ENCODE data around the gene PDZD2.

Gene PDZD2

GRCh38 chr5:31819926-31820516 lies 181.1 kb downstream of the PDZD2 start:
- DNase-seq (ENCODE audit: low read depth, low spot score), result no peak

DNA sequence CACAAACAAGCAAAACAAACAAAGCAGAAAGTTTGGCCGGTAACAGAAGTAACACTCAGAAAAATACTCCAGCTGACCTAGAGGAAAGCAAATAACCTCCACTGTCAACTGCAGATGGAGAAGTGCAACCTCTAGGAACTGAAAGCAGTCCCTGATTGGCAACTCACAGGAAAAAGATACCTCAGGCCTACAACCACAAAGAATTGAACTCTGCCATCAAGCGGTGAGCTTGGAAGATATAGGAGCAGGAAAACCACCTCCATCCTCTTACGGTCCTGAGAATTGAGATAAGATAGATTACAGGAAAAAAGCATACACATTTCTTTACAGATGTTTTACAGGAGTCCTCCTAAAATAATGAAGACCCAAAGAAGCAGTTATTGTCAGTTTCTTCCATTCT lies 184.5 kb downstream of the PDZD2 start:
- DNase-seq (ENCODE audit: low read depth, low spot score), result no peak

DNA sequence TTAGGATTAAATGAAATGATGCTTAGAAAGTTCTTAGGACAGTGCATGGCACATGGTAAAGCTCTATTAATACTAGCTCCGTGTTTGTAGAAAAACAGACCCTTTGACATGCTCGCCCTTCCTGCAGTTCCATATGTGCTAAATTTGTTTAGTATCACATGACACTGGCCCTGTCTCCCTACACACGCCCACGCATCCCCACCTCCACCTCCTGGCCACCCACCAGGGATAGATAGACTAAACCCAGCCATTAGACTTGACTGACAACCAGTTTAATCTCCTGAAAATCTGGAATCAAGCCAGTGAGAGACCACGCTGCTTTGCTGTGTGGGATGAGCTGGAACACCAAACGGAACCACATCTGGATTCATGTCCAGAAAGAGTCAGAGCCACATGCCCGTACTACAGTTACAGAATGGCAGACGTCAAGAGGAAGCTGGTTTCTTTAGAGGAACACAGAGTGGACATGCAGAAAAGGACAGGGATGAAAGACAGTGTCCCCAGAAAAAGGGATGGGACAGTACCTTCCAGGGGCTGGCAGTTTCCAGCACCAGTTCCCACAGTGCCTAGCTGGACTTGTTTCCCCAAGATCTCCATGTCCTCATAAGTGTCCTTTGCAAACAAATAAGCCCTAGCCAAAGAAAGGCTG lies 186.1 kb downstream of the PDZD2 start:
- DNase-seq (ENCODE audit: low read depth, low spot score), result no peak

DNA sequence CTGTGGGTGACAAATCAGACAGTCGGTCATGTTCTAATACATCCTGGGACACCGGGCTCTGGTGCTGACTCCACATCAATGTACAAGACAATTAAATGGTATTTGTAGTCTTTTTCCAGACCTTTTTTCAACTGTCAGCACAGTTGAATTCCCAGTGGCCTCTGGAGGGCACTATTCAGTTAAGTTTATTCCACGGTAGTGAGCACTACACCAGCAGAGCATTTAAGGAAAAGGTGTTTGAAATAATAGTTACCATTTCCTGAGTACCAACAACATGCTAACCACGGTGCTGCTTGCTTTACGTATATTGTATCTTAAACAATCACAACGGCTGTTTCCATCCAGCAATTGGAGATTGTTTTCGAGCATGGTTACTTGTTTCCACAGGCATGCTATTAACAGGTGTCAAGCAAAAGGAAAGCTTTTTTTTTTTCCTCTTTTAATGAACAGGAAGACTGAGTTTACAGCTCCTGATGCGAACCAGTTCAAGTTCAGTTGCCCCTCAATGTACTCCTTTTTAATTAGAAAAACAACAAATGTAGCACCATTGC lies 186.7 kb downstream of the PDZD2 start:
- DNase-seq (ENCODE audit: low read depth, low spot score), result peak; percentile 51

DNA sequence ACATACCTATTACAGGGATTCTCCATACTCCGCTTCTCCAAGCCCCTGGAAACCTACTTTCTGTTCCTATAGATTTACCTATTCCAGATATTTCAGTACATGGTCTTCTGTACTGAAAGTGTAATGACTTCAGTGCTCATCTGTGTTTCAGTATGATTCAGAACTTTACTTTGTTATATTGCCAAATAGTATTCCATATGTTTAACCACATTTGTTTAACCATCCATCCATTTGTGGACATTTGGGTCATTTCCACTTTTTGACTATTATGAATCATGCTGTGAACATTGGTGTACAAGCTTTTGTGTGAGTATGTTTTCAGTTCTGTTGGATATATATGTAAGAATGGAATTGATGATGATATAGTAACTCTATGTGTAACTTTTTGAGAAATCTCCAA lies 188.9 kb downstream of the PDZD2 start:
- no peak for DNase-seq (ENCODE audit: low read depth, low spot score)

DNA sequence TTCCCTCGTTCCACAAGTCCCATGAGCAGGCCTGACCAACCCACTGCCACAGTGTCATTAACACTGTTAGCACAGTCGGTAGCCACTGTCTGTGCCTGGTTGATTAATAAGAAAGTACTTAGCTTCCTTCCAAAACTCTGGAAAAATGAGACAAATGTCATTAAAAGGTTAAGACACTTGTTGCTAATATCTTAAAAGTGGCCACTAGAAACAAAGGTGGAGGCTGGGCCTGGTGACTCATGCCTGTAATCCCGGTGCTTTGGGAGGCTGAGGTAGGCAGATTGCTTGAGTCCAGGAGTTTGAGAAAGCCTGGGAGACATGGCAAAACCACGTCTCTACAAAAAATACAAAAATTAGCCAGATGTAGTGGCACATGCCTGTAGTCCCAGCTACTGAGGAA lies 194.0 kb downstream of the PDZD2 start:
- DNase-seq (ENCODE audit: low read depth, low spot score), result no peak

DNA sequence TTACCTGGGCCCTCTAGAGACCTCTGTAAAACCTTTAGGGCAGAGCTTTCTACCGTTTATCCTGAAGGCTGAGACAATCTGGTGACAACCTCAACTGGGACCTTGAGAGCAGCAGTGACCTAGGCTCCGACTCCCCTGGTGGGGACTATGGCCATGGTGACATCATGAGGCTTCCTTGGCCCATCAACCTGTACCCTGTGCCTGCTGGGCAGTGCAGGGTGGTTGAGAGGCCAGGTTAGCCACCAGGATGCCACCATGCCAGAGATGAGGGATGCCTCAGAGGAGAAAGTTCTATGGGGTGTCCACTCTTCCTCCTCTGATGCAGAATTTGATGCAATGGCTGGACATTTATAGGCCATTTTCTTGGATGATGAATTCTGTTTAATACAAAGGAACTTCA lies 194.8 kb downstream of the PDZD2 start:
- DNase-seq (ENCODE audit: low read depth, low spot score), result no peak

DNA sequence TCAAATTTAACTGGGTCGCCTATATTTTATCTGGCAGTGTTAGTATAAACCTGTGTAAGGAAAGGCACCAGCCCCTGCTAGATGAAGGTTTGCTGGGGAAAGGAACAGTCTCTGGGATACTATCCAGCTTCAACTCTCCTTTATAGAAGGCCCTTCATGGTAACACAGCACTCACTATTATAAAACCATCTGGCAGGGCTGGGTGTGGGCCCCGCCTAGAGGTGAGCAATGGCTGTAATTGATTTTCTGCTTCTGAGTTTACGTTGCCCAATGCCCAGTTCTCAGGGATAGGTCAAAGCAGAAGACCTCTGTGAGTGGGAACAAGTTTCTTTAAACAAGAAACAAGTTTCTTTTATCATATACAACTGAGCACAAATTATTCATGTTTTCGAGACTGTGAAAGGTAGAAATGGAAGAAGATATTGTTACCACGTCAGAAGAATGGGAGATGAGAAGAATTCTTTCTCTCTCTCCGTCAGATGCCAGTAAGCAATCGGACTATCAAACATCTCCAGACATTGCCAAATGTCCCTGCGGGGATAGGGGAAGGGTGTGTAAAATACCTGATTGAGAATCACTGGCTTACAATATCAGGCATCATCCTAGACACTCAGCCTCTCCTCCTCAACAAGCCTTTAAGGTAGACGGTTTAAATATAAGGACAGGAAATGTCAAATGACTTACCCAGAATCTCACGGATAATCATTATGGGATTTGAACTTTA lies 205.9 kb downstream of the PDZD2 start:
- DNase-seq (ENCODE audit: low read depth, low spot score), result no peak

DNA sequence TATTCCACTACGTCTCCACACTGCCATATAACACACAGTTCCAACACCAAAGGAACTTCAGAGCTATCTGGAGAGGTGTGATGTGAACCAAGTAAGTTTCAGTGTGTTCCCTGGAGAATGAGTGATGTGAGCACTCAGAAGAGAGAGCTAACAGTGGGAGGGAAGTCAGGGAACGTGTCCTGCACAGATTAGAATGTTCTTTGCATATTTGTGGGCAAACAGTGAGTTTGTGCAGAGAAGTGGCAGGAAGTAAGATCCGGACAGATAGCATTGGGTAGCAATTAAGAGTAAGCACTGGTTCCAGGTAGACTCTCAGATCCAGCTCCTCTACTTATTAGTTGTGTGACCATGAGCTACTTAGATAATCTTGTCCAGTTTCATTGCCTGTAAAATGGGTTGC lies 206.4 kb downstream of the PDZD2 start:
- DNase-seq (ENCODE audit: low read depth, low spot score), result no peak

DNA sequence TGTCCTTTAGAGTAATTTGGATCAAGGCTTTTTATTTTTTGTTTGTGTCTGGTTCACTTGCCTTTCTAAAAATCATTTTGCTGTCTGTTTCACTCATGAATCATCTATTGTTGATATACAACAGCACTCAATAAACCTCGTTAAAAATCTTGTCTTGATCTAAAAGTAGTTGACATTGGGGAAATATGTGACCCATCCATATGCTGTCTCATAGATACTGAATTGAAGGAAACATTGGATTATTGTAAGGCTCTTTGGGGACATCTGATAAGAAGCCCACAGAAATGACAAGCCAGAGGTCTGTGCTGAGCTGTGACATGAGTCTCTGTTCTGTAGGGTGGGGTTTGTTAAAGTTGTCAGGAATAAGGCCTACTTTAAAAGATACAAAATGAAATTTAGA lies 208.0 kb downstream of the PDZD2 start:
- no peak for DNase-seq (ENCODE audit: low read depth, low spot score)

GRCh38 chr5:31847354-31847753 lies 208.4 kb downstream of the PDZD2 start:
- DNase-seq (ENCODE audit: low read depth, low spot score), result no peak

DNA sequence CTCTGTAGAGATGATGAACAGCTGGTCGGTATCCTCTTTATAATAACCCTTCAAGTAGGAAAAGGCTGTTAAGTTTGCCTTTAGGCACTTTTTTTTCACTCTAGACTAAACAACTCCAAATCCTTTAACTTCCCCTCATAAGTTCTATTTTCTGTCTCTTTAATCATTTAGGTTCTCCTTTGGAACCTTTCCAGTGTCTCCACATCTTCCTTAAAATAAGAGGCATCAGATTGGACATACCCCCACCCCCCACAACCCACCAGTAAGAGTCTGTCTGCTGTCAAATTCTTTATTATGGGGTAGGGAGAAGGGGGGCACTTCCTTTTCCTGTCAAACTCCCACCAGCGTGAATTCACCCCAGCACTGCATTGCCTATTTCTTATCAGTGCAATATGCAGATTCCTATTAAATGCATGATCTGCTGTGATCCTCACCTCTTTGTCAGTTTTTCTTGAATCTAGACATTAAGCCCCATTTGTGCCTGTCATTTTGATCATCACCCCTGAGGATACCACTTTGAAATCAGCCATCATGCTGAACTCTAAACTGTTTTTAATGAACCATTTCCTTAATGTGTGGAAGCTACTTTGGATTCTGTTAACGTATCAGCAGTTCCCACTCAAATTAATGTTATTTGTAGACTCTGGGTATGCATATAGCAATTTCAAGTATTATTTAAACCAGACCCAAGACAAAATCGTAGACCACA lies 212.2 kb downstream of the PDZD2 start:
- DNase-seq (ENCODE audit: low read depth, low spot score), result no peak

GRCh38 chr5:31853398-31854135 lies 214.6 kb downstream of the PDZD2 start:
- DNase-seq (ENCODE audit: low read depth, low spot score), result no peak

GRCh38 chr5:31854181-31855133 lies 215.5 kb downstream of the PDZD2 start:
- DNase-seq (ENCODE audit: low read depth, low spot score), result peak; percentile 59

DNA sequence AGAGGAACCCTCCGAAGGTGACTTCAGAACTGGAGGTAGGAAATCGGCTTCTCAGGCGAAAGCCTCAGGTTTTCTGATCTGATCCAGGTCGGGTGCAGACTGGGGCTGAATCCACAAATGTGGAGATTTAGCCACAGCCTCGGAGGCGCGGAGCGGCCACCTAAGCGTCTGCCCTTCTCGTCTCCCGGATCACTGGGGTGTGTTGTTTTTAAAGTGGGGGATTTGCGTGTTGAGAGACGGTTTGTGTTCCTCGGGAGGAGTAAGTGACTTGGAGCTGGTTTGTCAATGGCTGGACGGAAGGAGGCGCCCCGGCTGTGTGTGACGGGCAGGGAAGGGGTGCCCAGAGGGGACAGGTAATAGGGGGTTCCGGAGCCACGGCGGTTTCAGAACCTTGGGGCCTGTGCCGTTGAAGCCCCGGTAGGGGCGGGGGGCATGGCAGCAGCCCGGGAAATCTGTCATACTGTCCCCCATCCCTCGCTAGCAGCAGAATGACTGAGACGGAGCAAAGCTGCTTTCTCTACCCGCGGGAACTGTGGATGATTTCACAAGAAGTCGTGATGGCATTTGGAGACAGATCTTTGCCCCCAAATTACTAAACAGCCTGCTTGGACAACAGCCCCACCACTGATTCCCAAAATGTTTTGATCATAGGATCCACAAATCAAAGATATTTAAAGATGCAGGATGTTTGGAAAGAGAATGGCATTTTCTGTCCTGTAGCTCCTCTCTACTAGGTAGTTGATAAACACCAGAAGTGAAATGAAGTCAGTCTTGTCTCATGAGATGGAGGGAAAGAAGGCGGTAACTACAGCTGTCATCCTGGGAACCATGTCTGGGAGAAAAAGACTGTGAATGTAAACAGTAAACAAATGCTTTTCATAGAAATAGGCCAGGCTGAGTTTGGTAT lies 216.5 kb downstream of the PDZD2 start:
- no peak for DNase-seq (ENCODE audit: low read depth, low spot score)

GRCh38 chr5:31859096-31859495 lies 220.2 kb downstream of the PDZD2 start:
- no peak for DNase-seq (ENCODE audit: low read depth, low spot score)

DNA sequence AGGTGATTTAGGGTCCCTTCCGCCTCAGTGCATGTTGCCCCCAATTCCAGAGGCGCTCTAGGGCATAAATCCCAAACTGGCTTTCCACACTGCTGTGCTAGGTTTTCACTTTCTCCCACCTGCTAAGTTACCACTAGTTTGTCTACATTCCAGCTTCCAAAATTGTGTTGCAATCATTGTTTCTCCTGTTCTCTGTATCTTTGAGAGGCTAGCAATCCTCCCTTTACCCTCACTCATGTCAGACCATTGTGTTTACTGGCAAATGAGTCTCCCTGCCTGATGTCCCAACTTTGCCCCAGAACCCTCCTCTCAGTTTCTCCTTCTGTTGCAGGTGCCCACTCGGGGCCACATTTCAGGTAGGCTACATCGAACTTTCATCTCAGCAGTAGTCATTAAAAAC lies 221.3 kb downstream of the PDZD2 start:
- no peak for DNase-seq (ENCODE audit: low read depth, low spot score)

DNA sequence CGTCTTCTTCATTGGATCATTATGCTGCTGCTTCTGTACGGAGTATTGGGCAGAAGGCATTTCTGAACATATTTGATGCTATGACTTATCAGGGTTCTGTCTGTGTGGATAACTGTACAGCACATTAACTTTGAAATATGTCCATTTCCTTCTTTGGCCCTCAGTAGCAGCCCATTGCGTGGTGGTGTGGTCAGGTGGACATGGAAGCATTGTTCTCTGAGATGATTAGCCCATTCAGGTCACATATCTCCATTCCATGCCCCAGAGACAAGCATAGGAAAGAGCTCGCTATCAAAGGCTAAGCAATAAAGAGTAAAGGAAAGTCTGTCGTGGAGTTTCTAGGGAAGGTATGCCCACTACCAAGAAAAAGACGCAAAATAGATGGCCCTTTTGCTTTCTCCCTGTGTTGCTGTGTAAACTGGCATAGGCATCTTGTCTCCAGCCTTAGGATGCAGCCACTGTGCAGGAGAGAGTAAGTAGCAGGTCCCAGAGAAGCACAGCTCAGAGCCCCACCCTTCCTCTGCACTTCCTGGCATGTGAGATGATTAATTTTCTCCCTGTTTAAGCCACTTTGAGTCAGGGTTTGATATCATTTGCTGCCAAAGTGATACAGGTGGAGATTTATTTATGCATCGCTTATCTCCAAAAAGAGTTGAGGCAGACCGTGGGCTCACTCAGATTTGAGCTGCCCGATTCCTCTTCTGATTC lies 221.9 kb downstream of the PDZD2 start:
- DNase-seq (ENCODE audit: low read depth, low spot score), result no peak

DNA sequence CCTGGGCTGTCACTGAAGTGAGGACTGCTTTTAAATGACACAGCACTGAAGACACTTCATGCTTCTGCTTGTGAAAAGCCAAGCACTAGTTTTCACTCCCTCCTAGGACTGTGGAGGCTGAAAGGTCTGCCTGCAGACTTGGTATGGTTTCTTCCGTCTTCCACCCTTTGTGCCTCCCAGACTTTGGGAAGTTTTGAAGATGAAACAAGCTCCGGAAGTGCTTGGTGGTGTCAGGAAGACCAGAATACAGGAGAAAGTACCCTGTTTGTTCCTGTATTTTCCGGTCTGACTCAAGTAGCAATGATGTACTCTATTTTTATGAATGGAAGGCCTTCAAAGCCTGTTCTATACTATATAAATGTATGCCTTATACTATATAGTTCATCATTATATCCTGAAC lies 222.7 kb downstream of the PDZD2 start:
- DNase-seq (ENCODE audit: low read depth, low spot score), result no peak
